GM13976 (cell line): ENCODE results near the gene CFB.
"Not testable (repeated sequence)": the region's sequence is repeated elsewhere in the genome, so short reads cannot be mapped to it uniquely, and the experiment has no call there.

Experiments used
- DNase-seq: peaks from one replicate; pipeline ENCODE4 v3.0.0; 2012; ENCODE audit warnings: low spot score
- in situ Hi-C: fragments of 300-500 bp; cut with MboI; formaldehyde crosslinking; loops from one replicate; pipeline ENCODE4 v1.12.0; 2022; ENCODE audit warnings: low sequenced_read_pairs, mixed read lengths, inconsistent platforms; ENCODE audit not compliant: unreplicated experiment
- TF ChIP-seq, protein P1 (sequence below): IDR thresholded peaks from 2 replicates; pipeline ENCODE4 v1.5.1; 2012; ENCODE audit warnings: borderline replicate concordance, mild to moderate bottlenecking; ENCODE audit not compliant: insufficient read depth; ENCODE audit errors: extremely low read depth, missing control alignments, control extremely low read depth

CFB gene

DNA sequence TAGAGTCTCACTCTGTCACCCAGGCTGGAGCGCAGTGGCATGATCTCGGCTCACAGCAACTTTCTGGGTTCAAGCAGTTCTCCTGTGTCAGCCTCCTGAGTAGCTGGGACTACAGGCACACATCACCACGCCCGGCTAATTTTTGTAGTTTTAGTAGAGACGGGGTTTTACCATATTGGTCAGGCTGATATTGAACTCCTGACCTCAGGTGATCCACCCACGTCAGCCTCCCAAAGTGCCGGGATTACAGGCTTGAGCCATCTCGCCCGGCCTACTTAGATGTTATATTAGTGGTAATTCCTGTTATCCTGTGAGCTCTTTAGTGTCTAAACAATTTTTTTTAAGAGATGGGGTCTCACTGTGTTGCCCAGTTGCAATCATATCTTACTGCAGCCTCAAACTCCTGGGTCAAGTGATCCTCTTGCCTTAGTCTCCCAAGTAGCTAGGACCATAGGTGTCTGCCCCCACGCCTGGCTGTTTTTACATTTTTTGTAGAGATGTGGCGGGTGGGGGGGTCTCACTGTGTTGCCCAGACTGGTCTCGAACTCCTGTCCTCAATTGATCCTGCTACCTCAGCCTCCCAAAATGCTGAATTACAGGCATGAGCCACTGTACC, 32.0 kb downstream of the CFB start:
- in situ Hi-C loops: no loop called here
- no peak for DNase-seq
- TF ChIP-seq, protein P1, sequence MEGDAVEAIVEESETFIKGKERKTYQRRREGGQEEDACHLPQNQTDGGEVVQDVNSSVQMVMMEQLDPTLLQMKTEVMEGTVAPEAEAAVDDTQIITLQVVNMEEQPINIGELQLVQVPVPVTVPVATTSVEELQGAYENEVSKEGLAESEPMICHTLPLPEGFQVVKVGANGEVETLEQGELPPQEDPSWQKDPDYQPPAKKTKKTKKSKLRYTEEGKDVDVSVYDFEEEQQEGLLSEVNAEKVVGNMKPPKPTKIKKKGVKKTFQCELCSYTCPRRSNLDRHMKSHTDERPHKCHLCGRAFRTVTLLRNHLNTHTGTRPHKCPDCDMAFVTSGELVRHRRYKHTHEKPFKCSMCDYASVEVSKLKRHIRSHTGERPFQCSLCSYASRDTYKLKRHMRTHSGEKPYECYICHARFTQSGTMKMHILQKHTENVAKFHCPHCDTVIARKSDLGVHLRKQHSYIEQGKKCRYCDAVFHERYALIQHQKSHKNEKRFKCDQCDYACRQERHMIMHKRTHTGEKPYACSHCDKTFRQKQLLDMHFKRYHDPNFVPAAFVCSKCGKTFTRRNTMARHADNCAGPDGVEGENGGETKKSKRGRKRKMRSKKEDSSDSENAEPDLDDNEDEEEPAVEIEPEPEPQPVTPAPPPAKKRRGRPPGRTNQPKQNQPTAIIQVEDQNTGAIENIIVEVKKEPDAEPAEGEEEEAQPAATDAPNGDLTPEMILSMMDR: no peak

DNA sequence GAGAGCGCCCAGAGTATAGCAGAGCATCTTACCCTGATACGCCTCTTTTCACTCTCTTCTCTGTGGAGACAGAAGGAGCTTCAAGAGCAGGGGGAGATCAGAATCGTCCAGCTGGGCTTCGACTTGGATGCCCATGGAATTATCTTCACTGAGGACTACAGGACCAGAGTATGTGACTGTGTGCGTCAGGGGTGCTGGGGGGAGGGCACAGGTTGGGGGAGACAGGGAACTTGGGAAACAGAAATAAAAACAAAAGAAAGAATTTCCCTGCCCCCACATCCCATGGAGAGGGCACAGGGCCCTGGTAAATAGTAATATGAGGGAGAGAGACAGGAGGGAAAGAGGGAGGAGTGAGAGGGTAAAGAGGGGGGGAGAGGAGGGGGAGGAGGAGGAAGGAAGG, 32.9 kb downstream of the CFB start:
- in situ Hi-C loops: no loop called here
- DNase-seq: no peak
- TF ChIP-seq, protein P1: no peak

DNA sequence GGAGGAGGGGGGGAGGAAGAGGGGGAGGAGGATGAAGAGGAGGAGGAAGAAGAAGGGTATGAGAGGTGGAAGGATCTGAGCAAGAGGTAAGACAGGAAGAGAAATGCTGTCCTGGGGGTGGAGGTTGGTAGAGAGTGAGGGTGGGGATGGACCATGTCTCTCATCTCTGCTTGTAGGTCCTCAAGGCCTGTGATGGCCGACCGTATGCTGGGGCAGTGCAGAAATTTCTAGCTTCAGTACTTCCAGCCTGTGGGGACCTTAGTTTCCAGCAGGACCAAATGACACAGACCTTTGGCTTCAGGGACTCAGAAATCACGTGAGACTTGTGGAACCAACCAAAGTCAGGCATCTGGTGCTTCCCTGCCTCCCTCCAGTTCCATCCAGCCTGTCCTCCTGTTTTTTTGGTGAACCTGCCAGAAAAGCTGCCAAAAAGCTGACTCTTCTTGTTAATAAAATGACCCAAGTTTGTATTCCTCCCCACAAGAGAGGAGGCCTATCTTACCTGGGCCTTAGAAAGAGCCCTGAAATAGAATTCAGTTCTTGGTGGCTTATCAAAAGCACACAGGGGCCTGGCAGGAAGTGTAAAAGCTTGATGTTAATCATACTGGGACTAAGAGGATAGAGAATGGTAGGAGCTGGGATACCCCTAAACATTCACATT, 33.5 kb downstream of the CFB start:
- DNase-seq: no peak
- TF ChIP-seq, protein P1: no peak
- in situ Hi-C loops: no loop called here

DNA sequence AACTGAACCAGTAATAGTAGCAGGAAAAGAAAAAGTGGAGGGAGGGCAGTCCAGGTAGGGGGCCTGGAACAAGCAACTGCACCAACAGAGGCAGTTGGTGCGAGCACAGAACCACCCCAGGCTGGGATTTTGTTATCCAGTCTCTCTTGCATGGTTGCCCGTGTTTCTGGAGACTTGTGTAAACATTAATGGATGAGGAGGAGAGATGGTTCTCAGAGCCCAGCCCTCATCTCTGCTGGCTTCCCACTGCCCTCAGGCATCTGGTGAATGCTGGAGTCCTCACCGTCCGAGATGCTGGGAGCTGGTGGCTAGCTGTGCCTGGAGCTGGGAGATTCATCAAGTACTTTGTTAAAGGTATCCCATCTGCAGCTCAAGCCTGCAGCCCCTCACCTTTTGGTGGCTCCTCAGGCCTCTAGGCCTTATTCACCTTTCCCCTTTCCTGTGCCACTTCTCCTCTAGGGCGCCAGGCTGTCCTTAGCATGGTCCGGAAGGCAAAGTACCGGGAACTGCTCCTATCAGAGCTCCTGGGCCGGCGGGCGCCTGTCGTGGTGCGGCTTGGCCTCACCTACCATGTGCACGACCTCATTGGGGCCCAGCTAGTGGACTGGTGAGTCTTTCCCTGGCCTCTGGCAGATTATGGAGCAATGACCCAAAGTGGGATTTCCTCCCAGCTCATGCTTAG, 34.4 kb downstream of the CFB start:
- DNase-seq, in situ Hi-C loops: not testable (repeated sequence)

DNA sequence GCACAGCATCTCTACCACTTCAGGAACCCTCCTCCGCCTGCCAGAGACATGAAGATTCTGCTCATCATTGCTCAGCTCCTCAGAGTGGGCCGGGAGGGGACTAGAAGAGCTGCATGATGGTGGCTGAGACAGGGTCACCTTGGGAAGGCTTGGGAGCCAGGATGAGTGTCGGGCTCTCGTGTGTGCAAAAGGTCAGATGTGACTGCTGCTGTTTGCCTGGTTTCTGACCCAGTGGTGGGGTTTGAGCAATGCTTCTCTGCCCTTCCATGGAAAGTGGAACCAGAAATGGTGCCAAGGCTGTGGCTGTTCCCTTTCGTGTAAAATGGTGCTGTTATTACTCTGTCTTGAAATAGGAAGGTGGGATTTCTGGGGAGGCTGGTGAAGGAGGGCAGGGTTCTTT, 35.1 kb downstream of the CFB start:
- in situ Hi-C loops: not testable (repeated sequence)

DNA sequence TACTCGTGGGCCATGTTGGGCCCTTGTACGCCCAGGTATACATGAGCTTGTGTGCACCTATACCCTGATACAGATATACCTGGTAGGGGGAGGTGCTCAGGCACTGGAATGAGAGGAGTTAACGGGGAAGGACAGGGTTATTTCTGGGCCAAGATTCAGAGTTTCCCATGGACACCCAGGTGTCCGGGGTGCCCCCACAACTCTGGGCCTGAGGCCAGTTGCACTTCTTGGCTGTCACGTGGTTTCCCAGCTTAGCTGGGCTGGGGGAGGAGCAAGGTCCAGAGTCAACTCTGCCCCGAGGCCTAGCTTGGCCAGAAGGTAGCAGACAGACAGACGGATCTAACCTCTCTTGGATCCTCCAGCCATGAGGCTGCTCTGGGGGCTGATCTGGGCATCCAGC, 35.8 kb downstream of the CFB start, which contains the start of gene C4A:
Gene C4A, plus strand, starts transcription at position 314 of the 400 bp plus-strand sequence. Its CDS starts 51 bp downstream, at position 365.
- in situ Hi-C loops: not testable (repeated sequence)

More for the DNA sequence above, 35.1 kb downstream of the CFB start:
- DNase-seq: not testable (repeated sequence)

DNA sequence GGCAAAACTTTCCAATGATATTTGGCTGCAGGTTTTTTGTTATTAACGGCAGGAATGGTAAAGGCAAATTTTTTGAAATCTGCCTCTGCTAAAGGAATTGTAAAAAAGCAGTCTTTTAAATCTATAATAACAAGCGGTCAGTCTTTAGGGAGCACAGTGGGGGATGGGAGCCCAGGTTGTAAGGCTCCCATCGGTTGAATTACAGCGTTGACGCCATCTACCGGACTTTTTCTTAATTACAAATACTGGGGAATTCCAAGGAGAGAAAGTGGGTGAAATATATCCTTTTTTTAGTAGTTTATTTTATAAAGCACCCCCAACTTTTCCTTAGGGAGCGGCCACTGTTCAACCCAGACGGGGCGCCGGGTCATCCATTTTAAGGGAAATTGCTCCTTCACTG, 43.5 kb downstream of the CFB start:
- DNase-seq, in situ Hi-C loops: not testable (repeated sequence)

More for the DNA sequence above, 35.8 kb downstream of the CFB start, which contains the start of gene C4A:
- DNase-seq: not testable (repeated sequence)

DNA sequence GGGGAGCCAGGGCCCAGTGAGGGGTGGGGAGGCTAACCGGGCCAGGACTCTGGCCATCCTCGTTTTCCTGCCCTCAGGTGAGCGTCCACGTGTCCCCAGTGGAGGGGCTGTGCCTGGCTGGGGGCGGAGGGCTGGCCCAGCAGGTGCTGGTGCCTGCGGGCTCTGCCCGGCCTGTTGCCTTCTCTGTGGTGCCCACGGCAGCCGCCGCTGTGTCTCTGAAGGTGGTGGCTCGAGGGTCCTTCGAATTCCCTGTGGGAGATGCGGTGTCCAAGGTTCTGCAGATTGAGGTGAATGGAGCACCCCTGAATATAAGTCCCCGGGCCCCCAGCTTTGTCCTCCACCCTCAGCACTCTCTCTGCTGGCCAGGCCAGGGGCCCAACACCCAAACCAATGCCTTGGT, 48.5 kb downstream of the CFB start:
- in situ Hi-C loops, DNase-seq: not testable (repeated sequence)

DNA sequence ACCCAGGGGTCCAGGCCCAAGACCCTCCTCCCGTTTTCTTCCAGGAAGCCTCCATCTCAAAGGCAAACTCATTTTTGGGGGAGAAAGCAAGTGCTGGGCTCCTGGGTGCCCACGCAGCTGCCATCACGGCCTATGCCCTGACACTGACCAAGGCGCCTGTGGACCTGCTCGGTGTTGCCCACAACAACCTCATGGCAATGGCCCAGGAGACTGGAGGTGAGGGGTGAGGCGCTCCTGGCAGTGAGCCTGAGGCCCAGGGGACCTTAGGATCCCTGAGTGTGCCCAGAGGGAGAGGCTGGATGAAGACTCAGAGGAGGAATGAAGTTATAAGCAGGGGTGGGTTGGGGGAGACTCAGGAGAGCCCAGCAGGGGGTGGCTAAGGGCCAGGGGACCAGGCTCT, 50.5 kb downstream of the CFB start:
- in situ Hi-C loops, DNase-seq: not testable (repeated sequence)
